Choroid plexus epithelial cell (primary cell): ENCODE measurements around the gene CAMK2B.
"Not testable (repeated sequence)": the region's sequence is repeated elsewhere in the genome, so short reads cannot be mapped to it uniquely, and the experiment has no call there.

ENCODE experiments used
- DNase-seq: peaks from one replicate; pipeline ENCODE4 v3.0.0-alpha.2; 2010; ENCODE audit warnings: low read depth
- H3K4me3 ChIP-seq: 2 replicates; pipeline ENCODE4 v1.5.1; 2011; ENCODE audit warnings: low read depth, mild to moderate bottlenecking, control low read depth, low read length, moderate library complexity
- CTCF ChIP-seq: conservative IDR thresholded peaks from 2 replicates; pipeline ENCODE4 v1.5.1; 2011; ENCODE audit warnings: low read depth, mild to moderate bottlenecking, control low read depth, inconsistent platforms, low read length, moderate library complexity

Gene CAMK2B

GRCh38 chr7:44182827-44183226, 142.6 kb downstream of the CAMK2B start:
- no peak for DNase-seq
- no peak for TF ChIP-seq CTCF
- H3K4me3 ChIP-seq, result no peak overlapping the region

GRCh38 chr7:44180631-44181030, 144.8 kb downstream of the CAMK2B start:
- no peak for TF ChIP-seq CTCF
- no peak for DNase-seq
- no peak overlapping the region for H3K4me3 ChIP-seq

GRCh38 chr7:44177570-44178131, 147.7 kb downstream of the CAMK2B start:
- peak; percentile 35 for DNase-seq
- TF ChIP-seq CTCF, result no peak
- H3K4me3 ChIP-seq, result no peak overlapping the region

- no peak for TF ChIP-seq CTCF
- H3K4me3 ChIP-seq, result no peak overlapping the region
- DNase-seq, result no peak
Measured at GRCh38 chr7:44176486-44176885, 148.9 kb downstream of the CAMK2B start.

GRCh38 chr7:44175730-44176129, 149.7 kb downstream of the CAMK2B start:
- no peak for DNase-seq
- no peak overlapping the region for H3K4me3 ChIP-seq
- no peak for TF ChIP-seq CTCF

GRCh38 chr7:44174694-44174948, 150.8 kb downstream of the CAMK2B start:
- DNase-seq, H3K4me3 ChIP-seq: not testable (repeated sequence)

GRCh38 chr7:44173911-44174693, 151.3 kb downstream of the CAMK2B start:
- TF ChIP-seq CTCF, result no peak
- DNase-seq, result no peak
- H3K4me3 ChIP-seq, result no peak overlapping the region
